Neuronal stem cell (in vitro differentiated cells): ENCODE data around the gene SPDYE9.
"Not testable (repeated sequence)": the region's sequence is repeated elsewhere in the genome, so short reads cannot be mapped to it uniquely, and the experiment has no call there.

Experiments
- DNase-seq: peaks from one replicate; pipeline ENCODE4 v3.0.0-alpha.2; 2013; ENCODE audit warnings: low spot score
- H2AFZ ChIP-seq: one replicate; pipeline ENCODE4 v1.6.1; 2013; ENCODE audit warnings: mild to moderate bottlenecking, low read length, inconsistent platforms
- H2AK5ac ChIP-seq: 2 replicates; pipeline ENCODE4 v1.6.1; 2013; ENCODE audit warnings: low read depth, mild to moderate bottlenecking, inconsistent platforms, low read length, moderate library complexity, mixed read lengths
- H2BK120ac ChIP-seq: 2 replicates; pipeline ENCODE4 v1.6.1; 2013; ENCODE audit warnings: low read depth, mild to moderate bottlenecking, inconsistent platforms, low read length, moderate library complexity, mixed read lengths
- H2BK12ac ChIP-seq: one replicate; pipeline ENCODE4 v1.6.1; 2013; ENCODE audit warnings: low read length, inconsistent platforms
- H2BK15ac ChIP-seq: 2 replicates; pipeline ENCODE4 v1.6.1; 2013; ENCODE audit warnings: mild to moderate bottlenecking, low read length, inconsistent platforms, mixed read lengths
- H2BK5ac ChIP-seq: one replicate; pipeline ENCODE4 v1.6.1; 2013; ENCODE audit warnings: inconsistent platforms, mild to moderate bottlenecking, low read length, moderate library complexity
- H3K14ac ChIP-seq: one replicate; pipeline ENCODE4 v1.6.1; 2013; ENCODE audit warnings: low read length, inconsistent platforms
- H3K18ac ChIP-seq: 2 replicates; pipeline ENCODE4 v1.6.1; 2013; ENCODE audit warnings: low read length, inconsistent platforms
- H3K23ac ChIP-seq: 2 replicates; pipeline ENCODE4 v1.6.1; 2013; ENCODE audit warnings: low read depth, mild to moderate bottlenecking, mixed read lengths, low read length, inconsistent platforms; ENCODE audit not compliant: poor library complexity
- H3K27ac ChIP-seq: replicated peaks from 3 replicates; pipeline ENCODE4 v1.5.1; 2013; ENCODE audit warnings: low read length, inconsistent platforms
- H3K27me3 ChIP-seq, 3 experiments: 2 replicates each; pipeline ENCODE4 v1.6.1; 2013; ENCODE audit warnings: low read length in 3 of 3, mild to moderate bottlenecking in 2 of 3, inconsistent platforms in 1 of 3, low read depth in 1 of 3, mixed read lengths in 1 of 3, moderate library complexity in 1 of 3; ENCODE audit not compliant: control insufficient read depth in 3 of 3, insufficient read depth in 3 of 3
- H3K36me3 ChIP-seq, 2 donors: replicated peaks in 1 of 2; 2 replicates each; pipeline ENCODE4 v1.6.1; 2013; ENCODE audit warnings: low read length in 2 of 2; ENCODE audit not compliant: control insufficient read depth in 2 of 2, insufficient read depth in 2 of 2
- H3K4ac ChIP-seq: 2 replicates; pipeline ENCODE4 v1.6.1; 2013; ENCODE audit warnings: inconsistent platforms, mild to moderate bottlenecking, low read length, moderate library complexity
- H3K4me1 ChIP-seq, 2 donors: 1 replicate in 1 of 2; 2 replicates in 1 of 2; pipeline ENCODE4 v1.6.1; 2013; ENCODE audit warnings: low read length in 2 of 2, low read depth in 1 of 2; ENCODE audit not compliant: control insufficient read depth in 2 of 2, insufficient read depth in 1 of 2
- H3K4me2 ChIP-seq: one replicate; pipeline ENCODE4 v1.6.1; 2013; ENCODE audit warnings: mild to moderate bottlenecking, low read length, inconsistent platforms; ENCODE audit not compliant: insufficient read depth, poor library complexity, severe bottlenecking
- H3K4me3 ChIP-seq, 2 donors: 2 replicates each; pipeline ENCODE4 v1.5.1; 2013; ENCODE audit warnings: low read length in 2 of 2, mild to moderate bottlenecking in 2 of 2, inconsistent platforms in 1 of 2, moderate library complexity in 1 of 2
- H3K79me1 ChIP-seq: one replicate; pipeline ENCODE4 v1.6.1; 2013; ENCODE audit warnings: low read depth, mild to moderate bottlenecking, inconsistent platforms, low read length, moderate library complexity
- H3K9ac ChIP-seq: one replicate; pipeline ENCODE4 v1.6.1; 2013; ENCODE audit warnings: mild to moderate bottlenecking, low read depth, low read length, inconsistent platforms; ENCODE audit not compliant: poor library complexity
- H3K9me3 ChIP-seq, 2 donors: replicated peaks in 1 of 2; 2 replicates each; pipeline versions ENCODE3 to v1.6.1; 2013; ENCODE audit warnings: low read length in 2 of 2, mild to moderate bottlenecking in 2 of 2, inconsistent platforms in 1 of 2, low read depth in 1 of 2, mixed read lengths in 1 of 2, moderate library complexity in 1 of 2; ENCODE audit not compliant: control insufficient read depth in 2 of 2, insufficient read depth in 1 of 2
- H4K8ac ChIP-seq: one replicate; pipeline ENCODE4 v1.6.1; 2013; ENCODE audit warnings: low read depth, mild to moderate bottlenecking, inconsistent platforms, low read length, moderate library complexity
- H4K91ac ChIP-seq: one replicate; pipeline ENCODE4 v1.6.1; 2013; ENCODE audit warnings: low read length, low read depth, mild to moderate bottlenecking, inconsistent platforms; ENCODE audit not compliant: poor library complexity
- WGBS, 2 donors: extraction: QIAGEN DNeasy Blood & Tissue Kit; methylation state at CpG; one replicate each; pipeline ENCODE4 v1.1.7; 2013; ENCODE audit warnings: missing lambda C conversion rate in 2 of 2, mixed read lengths in 1 of 2; ENCODE audit not compliant: insufficient read length in 2 of 2, insufficient replicate concordance in 1 of 2; ENCODE audit errors: extremely low coverage in 2 of 2; 5-methylcytosine and 5-hydroxymethylcytosine counted together

Gene SPDYE9

GRCh38 chr7:73124126-73124525 is 38.3 kb upstream of the SPDYE9 start:
- H4K91ac ChIP-seq, H3K23ac ChIP-seq, H3K79me1 ChIP-seq, H3K4me1 ChIP-seq, H3K14ac ChIP-seq, H2BK15ac ChIP-seq, H4K8ac ChIP-seq, H3K36me3 ChIP-seq, H3K18ac ChIP-seq, H3K9ac ChIP-seq, H2BK12ac ChIP-seq, H3K27me3 ChIP-seq, H3K4ac ChIP-seq, H3K4me2 ChIP-seq, H3K4me3 ChIP-seq, H3K9me3 ChIP-seq, H2BK120ac ChIP-seq, H2BK5ac ChIP-seq, H2AK5ac ChIP-seq, DNase-seq, H2AFZ ChIP-seq, H3K27ac ChIP-seq: not testable (repeated sequence)
- WGBS, 2 donors, result no CpG with 5 or more reads among the region's 1 CpG

- H3K18ac ChIP-seq, H3K14ac ChIP-seq, H3K4me2 ChIP-seq, H4K8ac ChIP-seq, H3K9me3 ChIP-seq, H3K4me3 ChIP-seq, H2BK15ac ChIP-seq, H3K4ac ChIP-seq, H2AFZ ChIP-seq, H3K79me1 ChIP-seq, H2AK5ac ChIP-seq, H2BK12ac ChIP-seq, DNase-seq, H3K4me1 ChIP-seq, H3K23ac ChIP-seq, H4K91ac ChIP-seq, H2BK5ac ChIP-seq, H3K27me3 ChIP-seq, H3K27ac ChIP-seq, H3K36me3 ChIP-seq, H3K9ac ChIP-seq, H2BK120ac ChIP-seq: not testable (repeated sequence)
- no CpG with 5 or more reads among the region's 4 CpGs for WGBS, 2 donors
These were observed 37.1 kb upstream of the SPDYE9 start for GRCh38 chr7:73122778-73123447.

GRCh38 chr7:73118155-73118554 is 32.3 kb upstream of the SPDYE9 start:
- not testable (repeated sequence) for H4K8ac ChIP-seq, H2BK12ac ChIP-seq, DNase-seq, H2BK120ac ChIP-seq, H4K91ac ChIP-seq, H3K27ac ChIP-seq, H3K18ac ChIP-seq, H3K4ac ChIP-seq, H2AFZ ChIP-seq, H3K4me1 ChIP-seq, H3K23ac ChIP-seq, H2BK15ac ChIP-seq, H3K79me1 ChIP-seq, H3K4me3 ChIP-seq, H2BK5ac ChIP-seq, H3K14ac ChIP-seq, H3K9ac ChIP-seq, H2AK5ac ChIP-seq, H3K36me3 ChIP-seq, H3K4me2 ChIP-seq, H3K9me3 ChIP-seq, H3K27me3 ChIP-seq
- no CpG with 5 or more reads among the region's 1 CpG for WGBS, 2 donors

- H2BK15ac ChIP-seq, H2BK12ac ChIP-seq, H3K4me1 ChIP-seq, H2AK5ac ChIP-seq, H2BK5ac ChIP-seq, H2AFZ ChIP-seq, H3K9me3 ChIP-seq, DNase-seq, H3K27me3 ChIP-seq, H3K79me1 ChIP-seq, H3K23ac ChIP-seq, H3K4ac ChIP-seq, H3K18ac ChIP-seq, H4K8ac ChIP-seq, H3K4me3 ChIP-seq, H2BK120ac ChIP-seq, H3K36me3 ChIP-seq, H3K14ac ChIP-seq, H3K9ac ChIP-seq, H3K4me2 ChIP-seq, H3K27ac ChIP-seq, H4K91ac ChIP-seq: not testable (repeated sequence)
- WGBS, 2 donors, result no CpG with 5 or more reads among the region's 8 CpGs
These were observed 28.0 kb downstream of the SPDYE9 start, which contains the start of gene SPDYE11 for GRCh38 chr7:73057811-73058210. TSS of gene SPDYE11 (minus strand) at chr7:73057911. CDS start at chr7:73056111, 1,800 bp downstream.
